Left ventricle myocardium inferior (tissue), 1 donor: Measurements from ENCODE around the gene SLC12A7. TPM values are rescaled to one million over a fixed set of nuclear protein-coding genes. Genes with fewer than 3 reads are reported as not detected.
A peak's percentile ranks its signal among the peaks of the same experiment; 100 is the strongest.

ENCODE experiments used
- DNase-seq: peaks from one replicate; pipeline ENCODE4 v3.0.0-alpha.2; 2020
- H3K27ac ChIP-seq: fragments of 200-600 bp; replicated peaks from 2 replicates; pipeline ENCODE4 v1.8.0; 2021
- H3K27me3 ChIP-seq: fragments of 200-600 bp; 2 replicates; pipeline ENCODE4 v1.8.0; 2021; ENCODE audit warnings: low read depth
- H3K36me3 ChIP-seq: fragments of 200-600 bp; 2 replicates; pipeline ENCODE4 v1.8.0; 2021
- H3K4me1 ChIP-seq: fragments of 200-600 bp; 2 replicates; pipeline ENCODE4 v1.8.0; 2021
- H3K4me3 ChIP-seq: fragments of 200-600 bp; 2 replicates; pipeline ENCODE4 v1.8.0; 2021; ENCODE audit warnings: mild to moderate bottlenecking, moderate library complexity
- H3K9me3 ChIP-seq: fragments of 200-600 bp; replicated peaks from 2 replicates; pipeline ENCODE4 v1.8.0; 2021
- intact Hi-C: fragments of 100-400 bp; cut with micrococcal nuclease; formaldehyde crosslinking; loops from one replicate; pipeline ENCODE4 v1.11.0; 2022
- total RNA-seq: library from RNA; stranded (reverse); fragmentation: NEBNext Ultra II Directional; extraction: Animal tissue kit (Norgen Biotek cat#: 25700); gene quantifications from one replicate; pipeline ENCODE4 v1.2.1, GENCODE V29; 2021
- TF ChIP-seq, protein P1 (sequence below): fragments of 200-600 bp; IDR thresholded peaks from 2 replicates; pipeline ENCODE4 v1.8.0; 2021; ENCODE audit warnings: antibody characterized with exemption, mild to moderate bottlenecking, borderline replicate concordance
- donor health status: DM: no; HTN: yes; CAD: no; lungs with severe emphysema.

The SLC12A7 gene
- total RNA-seq, 1 donor from 2014 or later, result 140 TPM

DNA sequence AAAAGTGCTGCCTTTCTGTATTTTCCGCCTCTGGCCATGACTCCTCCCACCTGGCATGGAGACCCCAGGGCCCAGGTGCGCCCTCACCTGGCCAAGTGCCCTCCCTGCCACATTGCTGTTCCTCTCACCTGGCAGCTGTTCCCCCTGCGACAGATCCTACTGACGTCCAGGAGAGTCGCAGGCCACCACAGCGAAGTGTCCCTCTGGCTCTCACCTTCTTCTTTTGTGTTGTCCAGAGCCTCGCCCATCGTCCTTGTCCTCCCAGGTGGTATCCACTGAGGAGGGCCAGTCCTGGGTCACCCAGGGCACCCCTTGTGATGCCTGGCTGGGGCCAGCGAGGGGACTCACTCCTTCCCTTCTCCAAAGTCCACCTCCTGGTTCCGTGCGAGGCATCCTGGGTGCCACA, 100.6 kb downstream of the SLC12A7 start:
- H3K36me3 ChIP-seq, result no peaks in the 10 kb centered on the region
- peaks cover 44% of the 10 kb centered on the region for H3K4me1 ChIP-seq
- TF ChIP-seq, protein P1, sequence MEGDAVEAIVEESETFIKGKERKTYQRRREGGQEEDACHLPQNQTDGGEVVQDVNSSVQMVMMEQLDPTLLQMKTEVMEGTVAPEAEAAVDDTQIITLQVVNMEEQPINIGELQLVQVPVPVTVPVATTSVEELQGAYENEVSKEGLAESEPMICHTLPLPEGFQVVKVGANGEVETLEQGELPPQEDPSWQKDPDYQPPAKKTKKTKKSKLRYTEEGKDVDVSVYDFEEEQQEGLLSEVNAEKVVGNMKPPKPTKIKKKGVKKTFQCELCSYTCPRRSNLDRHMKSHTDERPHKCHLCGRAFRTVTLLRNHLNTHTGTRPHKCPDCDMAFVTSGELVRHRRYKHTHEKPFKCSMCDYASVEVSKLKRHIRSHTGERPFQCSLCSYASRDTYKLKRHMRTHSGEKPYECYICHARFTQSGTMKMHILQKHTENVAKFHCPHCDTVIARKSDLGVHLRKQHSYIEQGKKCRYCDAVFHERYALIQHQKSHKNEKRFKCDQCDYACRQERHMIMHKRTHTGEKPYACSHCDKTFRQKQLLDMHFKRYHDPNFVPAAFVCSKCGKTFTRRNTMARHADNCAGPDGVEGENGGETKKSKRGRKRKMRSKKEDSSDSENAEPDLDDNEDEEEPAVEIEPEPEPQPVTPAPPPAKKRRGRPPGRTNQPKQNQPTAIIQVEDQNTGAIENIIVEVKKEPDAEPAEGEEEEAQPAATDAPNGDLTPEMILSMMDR, result peak; percentile 19
- peaks cover 22% of the 10 kb centered on the region for H3K27me3 ChIP-seq
- no peaks in the 10 kb centered on the region for H3K9me3 ChIP-seq
- intact Hi-C loops, result no loop called here
- peak; percentile 22 for DNase-seq
- no peak overlapping the region for H3K4me3 ChIP-seq
- no peak overlapping the region for H3K27ac ChIP-seq

DNA sequence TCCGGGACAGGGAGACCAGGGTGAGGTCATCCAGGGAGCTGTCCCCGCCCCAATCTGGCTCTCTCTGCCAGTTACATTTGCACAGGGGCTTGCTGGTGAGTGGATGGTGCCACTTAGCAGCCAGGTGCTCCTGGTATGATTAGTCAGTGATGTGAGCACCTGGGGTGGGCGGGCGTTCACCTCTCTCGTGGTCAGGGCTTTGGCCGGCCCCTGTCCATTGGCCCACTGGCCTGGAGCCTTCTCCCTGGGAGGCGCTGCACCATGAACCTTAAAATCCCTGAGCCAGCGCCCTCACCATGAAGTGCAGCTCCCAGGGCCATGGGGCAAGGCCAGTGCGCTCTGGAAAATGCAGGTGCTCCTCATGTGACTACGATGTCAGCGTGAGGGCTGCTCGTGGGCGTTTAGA, 101.2 kb downstream of the SLC12A7 start:
- peak overlapping the region; percentile 74 for H3K4me3 ChIP-seq
- H3K27me3 ChIP-seq, result peaks cover 22% of the 10 kb centered on the region
- DNase-seq, result peak; percentile 17
- H3K9me3 ChIP-seq, result no peaks in the 10 kb centered on the region
- H3K36me3 ChIP-seq, result no peaks in the 10 kb centered on the region
- TF ChIP-seq, protein P1, result no peak
- H3K4me1 ChIP-seq, result peaks cover 50% of the 10 kb centered on the region
- intact Hi-C loops, result no loop called here
- H3K27ac ChIP-seq, result no peak overlapping the region

DNA sequence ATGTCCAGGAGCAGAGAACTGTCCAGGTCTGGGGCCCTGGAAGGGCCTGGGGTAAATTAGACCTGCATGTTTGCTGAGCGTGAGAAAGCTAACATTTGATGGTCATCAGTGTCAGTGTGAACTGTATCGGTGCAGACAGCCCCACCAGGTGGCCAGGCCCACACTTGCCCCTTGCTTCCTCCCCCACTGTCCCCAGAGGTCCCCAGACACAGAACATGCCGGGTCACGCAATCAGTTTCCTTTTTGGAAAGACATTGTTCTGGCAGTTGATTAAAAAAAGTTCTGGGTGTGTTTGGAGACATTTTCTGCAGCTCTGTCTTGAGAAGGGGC, 101.7 kb downstream of the SLC12A7 start:
- no peaks in the 10 kb centered on the region for H3K36me3 ChIP-seq
- peaks cover 22% of the 10 kb centered on the region for H3K27me3 ChIP-seq
- H3K4me3 ChIP-seq, result peak overlapping the region; percentile 74
- DNase-seq, result peak; percentile 25
- intact Hi-C loops, result no loop called here
- peaks cover 52% of the 10 kb centered on the region for H3K4me1 ChIP-seq
- TF ChIP-seq, protein P1, result peak; percentile 39
- no peaks in the 10 kb centered on the region for H3K9me3 ChIP-seq
- H3K27ac ChIP-seq, result peak overlapping the region; percentile 24

DNA sequence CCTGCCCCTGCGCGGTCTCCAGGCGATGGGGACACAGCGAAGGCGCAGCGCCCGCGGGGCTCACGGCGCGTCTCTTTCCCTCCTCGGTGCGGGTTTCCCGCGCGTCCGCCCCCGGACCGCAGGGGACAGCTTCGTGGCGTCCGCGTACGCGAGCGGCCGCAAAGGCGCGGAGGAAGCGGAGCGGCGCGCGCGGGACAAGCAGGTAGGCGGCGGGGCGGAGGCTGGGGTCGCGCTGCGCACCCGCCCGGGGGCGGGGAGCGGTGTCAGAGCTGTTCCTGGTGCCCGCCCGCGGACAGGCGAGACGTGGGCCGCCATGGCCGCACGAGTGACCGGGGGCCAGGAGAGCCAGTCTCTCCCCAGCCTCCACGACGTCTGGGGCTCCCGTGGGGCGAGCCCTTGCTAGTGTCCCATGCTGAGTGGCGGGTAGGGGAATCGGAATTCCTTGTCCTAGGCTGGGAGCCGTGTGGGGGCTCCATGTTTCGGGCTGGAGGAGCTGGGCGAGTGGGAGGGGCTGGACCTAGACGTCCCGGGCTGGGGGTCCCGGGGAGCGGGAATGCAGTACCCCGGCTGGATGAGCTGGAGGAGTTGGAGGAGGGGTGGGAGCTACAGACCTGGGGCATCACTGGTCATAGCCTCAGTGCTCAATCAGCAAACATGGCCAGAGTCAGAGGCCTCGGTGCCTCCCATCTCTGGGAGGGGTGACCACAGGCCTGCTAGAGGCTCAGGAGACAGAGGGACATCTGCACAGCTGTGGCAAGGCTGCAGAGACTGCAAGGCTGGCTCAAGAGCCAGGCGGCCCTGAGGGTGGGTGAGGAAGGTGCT, 102.3 kb downstream of the SLC12A7 start:
- Histone ChIP-seq H3K4me3 (peak overlapping the region; percentile 74), H3K36me3 (no peaks in the 10 kb centered on the region), H3K27ac (peak overlapping the region; percentile 38), H3K9me3 (no peaks in the 10 kb centered on the region), H3K27me3 (peaks cover 22% of the 10 kb centered on the region), H3K4me1 (peaks cover 54% of the 10 kb centered on the region)
- TF ChIP-seq, protein P1, result no peak
- DNase-seq, result peak; percentile 12
- intact Hi-C loops, result no loop called here

DNA sequence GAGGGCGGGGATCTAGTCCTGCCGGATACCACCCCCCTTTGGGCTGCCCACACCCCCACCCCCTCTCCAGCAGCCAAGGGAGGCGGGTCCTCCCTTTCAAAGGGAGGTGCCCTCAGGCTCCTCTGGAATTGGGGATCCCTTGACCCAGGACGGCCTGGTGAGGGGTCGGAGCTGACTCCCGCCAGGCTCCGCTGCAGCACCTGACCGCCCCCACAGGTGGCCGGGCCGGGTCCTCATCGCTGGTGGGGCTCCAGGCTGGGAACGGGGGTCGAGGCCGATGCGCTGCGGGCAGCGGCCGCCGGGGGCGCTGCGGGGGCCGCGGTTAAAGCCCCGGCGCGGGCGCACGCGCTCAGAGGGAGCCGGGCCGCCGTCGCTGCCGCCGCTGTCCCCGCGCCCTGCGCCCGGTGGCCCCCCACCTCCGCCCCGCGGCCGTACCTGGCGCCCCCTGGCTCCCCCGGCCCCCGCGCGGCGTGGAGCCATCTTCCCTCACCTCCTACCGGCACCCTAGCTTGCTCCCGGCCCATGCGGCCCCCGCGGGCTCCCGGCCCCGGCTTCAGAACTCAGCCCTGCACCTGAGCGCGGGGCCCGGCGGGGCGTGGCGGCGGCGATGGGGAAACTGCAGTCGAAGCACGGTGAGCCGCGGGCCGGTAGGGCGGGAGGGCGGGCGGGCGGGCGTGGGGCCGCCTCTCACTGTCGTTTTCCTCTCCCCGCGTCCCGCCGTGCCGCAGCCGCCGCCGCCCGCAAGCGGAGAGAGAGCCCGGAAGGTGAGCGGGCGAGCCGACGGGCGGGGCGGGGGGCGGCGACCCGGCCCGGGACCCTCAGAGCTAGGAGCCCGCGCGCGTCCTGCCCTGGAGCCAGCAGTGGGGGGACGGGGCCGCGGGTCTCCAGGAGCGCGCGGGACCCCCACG, 103.2 kb downstream of the SLC12A7 start, which contains the start of gene NKD2:
TSS of gene NKD2 (plus strand) at position 352 of the 908 bp plus-strand sequence. CDS start at position 608, 256 bp downstream.
- Histone ChIP-seq H3K9me3 (no peaks in the 10 kb centered on the region), H3K4me3 (peak within 1 kb of the TSS; percentile 74), H3K36me3 (no peaks in the 10 kb centered on the region), H3K27me3 (peaks cover 22% of the 10 kb centered on the region), H3K27ac (peak within 1 kb of the TSS; percentile 38), H3K4me1 (peaks cover 61% of the 10 kb centered on the region)
- intact Hi-C loops, result no loop called here
- TF ChIP-seq, protein P1, result peak; percentile 75
- DNase-seq, result peak; percentile 25
